ENCODE measurements around the gene JRKL. TPM values are rescaled to one million over a fixed set of nuclear protein-coding genes. Genes with fewer than 3 reads are reported as not detected.
"Not testable (repeated sequence)": the region's sequence is repeated elsewhere in the genome, so short reads cannot be mapped to it uniquely, and the experiment has no call there.

JRKL gene
- total RNA-seq, 1 donor from 2014 or later: 9.9 TPM

DNA sequence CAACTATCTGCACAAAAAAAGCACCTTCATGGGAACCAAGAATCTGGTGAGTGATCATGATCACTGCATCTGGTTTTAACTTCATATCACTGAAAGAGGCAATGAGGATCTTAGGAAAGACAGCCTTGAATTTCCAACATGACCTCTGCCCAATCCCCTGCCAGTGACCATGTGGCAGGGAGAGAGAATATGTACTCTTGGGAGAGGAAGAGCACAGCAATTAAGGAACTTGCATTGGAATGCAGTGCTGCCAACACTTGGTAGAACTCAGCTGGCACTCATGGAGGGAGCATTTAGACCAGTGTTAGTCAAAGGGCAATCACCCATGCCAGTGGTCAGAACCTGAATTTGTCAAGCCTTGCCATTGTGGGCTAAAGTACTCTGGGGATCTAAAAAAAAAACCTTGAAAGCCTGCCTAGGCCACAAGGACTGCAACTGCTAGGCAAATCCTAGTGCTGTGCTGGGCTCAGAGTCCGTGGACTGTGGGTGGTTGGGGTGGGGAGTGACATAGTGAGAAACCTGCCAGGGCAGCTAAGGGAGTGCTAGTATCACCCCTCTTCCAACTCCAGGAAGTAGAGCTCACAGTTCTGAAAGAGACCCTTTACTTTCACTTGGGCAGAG is 23.1 kb downstream of the JRKL start:
- intact Hi-C loops (cut with micrococcal nuclease): no loop called here
- Mint-ChIP-seq H3K27ac (no peak overlapping the region), H3K4me3 (no peak overlapping the region), H3K4me1 (no peaks in the 10 kb centered on the region), H3K9me3 (peaks cover 4% of the 10 kb centered on the region), H3K36me3 (ENCODE audit: low read depth) (peaks cover 2% of the 10 kb centered on the region), H3K27me3 (peaks cover 13% of the 10 kb centered on the region)
- no peak for DNase-seq

DNA sequence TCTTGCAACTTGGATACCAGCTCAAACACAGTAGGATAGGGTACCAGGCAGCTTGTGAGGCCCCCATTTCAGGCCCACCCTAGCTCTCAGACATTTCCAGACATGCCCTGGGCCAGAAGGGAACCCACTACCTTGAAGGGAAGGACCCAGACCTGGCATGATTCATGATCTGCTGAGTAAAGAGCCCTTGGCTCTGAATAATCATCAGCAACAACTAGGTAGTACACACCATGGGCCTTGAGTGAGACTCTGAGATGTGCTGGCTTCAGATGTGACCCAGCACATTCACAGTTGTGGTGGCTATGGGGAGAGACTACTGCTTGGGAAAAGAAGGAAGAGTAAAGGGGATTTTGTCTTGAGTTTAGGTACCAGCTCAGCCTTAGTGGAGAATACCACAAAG is 23.6 kb downstream of the JRKL start:
- H3K36me3 Mint-ChIP-seq (ENCODE audit: low read depth): peaks cover 2% of the 10 kb centered on the region
- DNase-seq: no peak
- H3K27ac Mint-ChIP-seq: no peak overlapping the region
- H3K9me3 Mint-ChIP-seq: peaks cover 4% of the 10 kb centered on the region
- intact Hi-C loops (cut with micrococcal nuclease): no loop called here
- no peak overlapping the region for H3K4me3 Mint-ChIP-seq
- no peaks in the 10 kb centered on the region for H3K4me1 Mint-ChIP-seq
- peaks cover 18% of the 10 kb centered on the region for H3K27me3 Mint-ChIP-seq

- Mint-ChIP-seq H3K27me3 (peaks cover 42% of the 10 kb centered on the region), H3K4me3 (no peak overlapping the region), H3K4me1 (peaks cover 9% of the 10 kb centered on the region), H3K36me3 (ENCODE audit: low read depth) (no peaks in the 10 kb centered on the region), H3K9me3 (no peaks in the 10 kb centered on the region), H3K27ac (no peak overlapping the region)
- intact Hi-C loops (cut with micrococcal nuclease): loop anchor here (10.0 kb wide), 2 partner anchors 1640 to 1900 kb away; no protein-coding TSS in a partner anchor
- no peak for DNase-seq
Measured at GRCh38 chr11:96424693-96425092, 34.9 kb downstream of the JRKL start.

- peaks cover 4% of the 10 kb centered on the region for H3K4me1 Mint-ChIP-seq
- H3K27ac Mint-ChIP-seq: no peak overlapping the region
- no peaks in the 10 kb centered on the region for H3K9me3 Mint-ChIP-seq
- intact Hi-C loops (cut with micrococcal nuclease): no loop called here
- H3K27me3 Mint-ChIP-seq: peaks cover 51% of the 10 kb centered on the region
- no peak for DNase-seq
- no peak overlapping the region for H3K4me3 Mint-ChIP-seq
- no peaks in the 10 kb centered on the region for H3K36me3 Mint-ChIP-seq (ENCODE audit: low read depth)
Measured at GRCh38 chr11:96430668-96431067, 40.9 kb downstream of the JRKL start.

GRCh38 chr11:96432654-96433053 is 42.8 kb downstream of the JRKL start:
- H3K36me3 Mint-ChIP-seq (ENCODE audit: low read depth); H3K9me3 Mint-ChIP-seq; H3K27ac Mint-ChIP-seq; H3K4me1 Mint-ChIP-seq; DNase-seq; intact Hi-C loops (cut with micrococcal nuclease); H3K4me3 Mint-ChIP-seq: not testable (repeated sequence)
- H3K27me3 Mint-ChIP-seq: peaks cover 53% of the 10 kb centered on the region

Other genes starting within 250 kb of the JRKL start
- gene MAML2, start 46.8 kb upstream of the JRKL start, total RNA-seq: 11.9 and 12.4 TPM in 2 replicates
- 27.6 and 31.8 TPM in 2 replicates for gene CCDC82, start 101 bp upstream of the JRKL start, total RNA-seq